HG03064 (cell line): ENCODE results near the gene CDC42EP3.

Experiments
- ATAC-seq: cut with Tn5 transposase; IDR thresholded peaks from one replicate; pipeline ENCODE4 v1.9.1; 2021; ENCODE audit warnings: low read depth; ENCODE audit not compliant: unreplicated experiment

CDC42EP3 gene

GRCh38 chr2:37637985-37638384 lies 33.5 kb downstream of the CDC42EP3 start:
- ATAC-seq = no peak

- ATAC-seq = no peak
Measured at GRCh38 chr2:37637190-37637860, 34.1 kb downstream of the CDC42EP3 start.

GRCh38 chr2:37636381-37637066 lies 34.9 kb downstream of the CDC42EP3 start:
- ATAC-seq = no peak

GRCh38 chr2:37635504-37636380 lies 35.7 kb downstream of the CDC42EP3 start:
- ATAC-seq = peak; percentile 54

- ATAC-seq = no peak
Measured at GRCh38 chr2:37634914-37635503, 36.4 kb downstream of the CDC42EP3 start.

GRCh38 chr2:37633845-37634244 lies 37.6 kb downstream of the CDC42EP3 start:
- no peak for ATAC-seq

GRCh38 chr2:37633234-37633633 lies 38.2 kb downstream of the CDC42EP3 start:
- ATAC-seq = no peak

GRCh38 chr2:37632310-37632709 lies 39.1 kb downstream of the CDC42EP3 start:
- ATAC-seq = no peak

GRCh38 chr2:37631698-37632097 lies 39.7 kb downstream of the CDC42EP3 start:
- no peak for ATAC-seq

- no peak for ATAC-seq
Measured at GRCh38 chr2:37631292-37631691, 40.1 kb downstream of the CDC42EP3 start.

- ATAC-seq = no peak
Measured at GRCh38 chr2:37630776-37631175, 40.7 kb downstream of the CDC42EP3 start.

- no peak for ATAC-seq
Measured at GRCh38 chr2:37630301-37630700, 41.1 kb downstream of the CDC42EP3 start.

GRCh38 chr2:37629529-37629928 lies 41.9 kb downstream of the CDC42EP3 start:
- ATAC-seq = no peak

- no peak for ATAC-seq
Measured at GRCh38 chr2:37627710-37628109, 43.7 kb downstream of the CDC42EP3 start.

GRCh38 chr2:37625796-37626571 lies 45.5 kb downstream of the CDC42EP3 start:
- ATAC-seq = no peak

- no peak for ATAC-seq
Measured at GRCh38 chr2:37625156-37625555, 46.3 kb downstream of the CDC42EP3 start.

- peak; percentile 76 for ATAC-seq
Measured at GRCh38 chr2:37623971-37624900, 47.2 kb downstream of the CDC42EP3 start.

- ATAC-seq = no peak
Measured at GRCh38 chr2:37623406-37623805, 48.0 kb downstream of the CDC42EP3 start.

- no peak for ATAC-seq
Measured at GRCh38 chr2:37622450-37623100, 48.9 kb downstream of the CDC42EP3 start.
